Body of pancreas (tissue), 4 donors: ENCODE measurements around the gene CYP4F8.

Experiments
- POLR2A ChIP-seq, 3 donors: fragments of 450-650 bp; IDR thresholded peaks; one replicate each; pipeline ENCODE4 v1.6.1; 2016; ENCODE audit warnings: antibody characterized with exemption in 3 of 3, mild to moderate bottlenecking in 2 of 3
- TF ChIP-seq, protein P1 (sequence below), 7 experiments: fragments of 450-650 bp in 4 of 7; fragments of 200-600 bp in 3 of 7; sonication (generic) in 3 of 7; IDR thresholded peaks; one replicate each; pipeline ENCODE4 v1.5.1; 2016 to 2019; ENCODE audit warnings: antibody characterized with exemption in 7 of 7

DNA sequence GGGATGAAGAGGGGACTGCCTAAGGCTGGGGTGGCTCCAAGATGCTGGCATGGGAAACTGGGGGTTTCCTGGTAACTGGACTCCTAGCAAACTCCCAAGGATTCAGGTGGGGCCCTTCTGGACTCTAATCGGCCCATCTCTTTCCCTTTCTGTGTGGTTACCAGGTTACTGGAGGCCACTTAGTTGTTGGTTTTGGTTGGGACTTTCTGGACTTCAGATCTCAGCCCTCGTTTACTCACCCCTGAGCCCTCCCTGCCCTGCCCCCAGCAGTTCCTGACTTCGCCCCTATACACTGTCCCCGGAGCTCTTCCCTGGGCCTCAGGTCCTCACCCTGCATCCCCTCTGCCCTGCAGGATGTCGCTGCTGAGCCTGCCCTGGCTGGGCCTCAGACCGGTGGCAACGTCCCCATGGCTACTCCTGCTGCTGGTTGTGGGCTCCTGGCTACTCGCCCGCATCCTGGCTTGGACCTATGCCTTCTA is 58.2 kb downstream of the CYP4F8 start:
- TF ChIP-seq POLR2A (IDR thresholded peaks at IDR 0.05): no peak
- TF ChIP-seq, protein P1, sequence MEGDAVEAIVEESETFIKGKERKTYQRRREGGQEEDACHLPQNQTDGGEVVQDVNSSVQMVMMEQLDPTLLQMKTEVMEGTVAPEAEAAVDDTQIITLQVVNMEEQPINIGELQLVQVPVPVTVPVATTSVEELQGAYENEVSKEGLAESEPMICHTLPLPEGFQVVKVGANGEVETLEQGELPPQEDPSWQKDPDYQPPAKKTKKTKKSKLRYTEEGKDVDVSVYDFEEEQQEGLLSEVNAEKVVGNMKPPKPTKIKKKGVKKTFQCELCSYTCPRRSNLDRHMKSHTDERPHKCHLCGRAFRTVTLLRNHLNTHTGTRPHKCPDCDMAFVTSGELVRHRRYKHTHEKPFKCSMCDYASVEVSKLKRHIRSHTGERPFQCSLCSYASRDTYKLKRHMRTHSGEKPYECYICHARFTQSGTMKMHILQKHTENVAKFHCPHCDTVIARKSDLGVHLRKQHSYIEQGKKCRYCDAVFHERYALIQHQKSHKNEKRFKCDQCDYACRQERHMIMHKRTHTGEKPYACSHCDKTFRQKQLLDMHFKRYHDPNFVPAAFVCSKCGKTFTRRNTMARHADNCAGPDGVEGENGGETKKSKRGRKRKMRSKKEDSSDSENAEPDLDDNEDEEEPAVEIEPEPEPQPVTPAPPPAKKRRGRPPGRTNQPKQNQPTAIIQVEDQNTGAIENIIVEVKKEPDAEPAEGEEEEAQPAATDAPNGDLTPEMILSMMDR (IDR thresholded peaks at IDR 0.05): no peak
